Cardiac fibroblast (primary cell): ENCODE results near the gene POLR1B.

Experiments
- DNase-seq, 2 donors: peaks; one replicate each; pipeline versions ENCODE4 v3.0.0 to v3.0.0-alpha.2; 2010; ENCODE audit warnings: low read depth in 2 of 2
- H3K4me3 ChIP-seq, 2 donors: replicated peaks in 1 of 2; 1 replicate in 1 of 2; 2 replicates in 1 of 2; pipeline ENCODE4 v1.5.1; 2011; ENCODE audit warnings: low read depth in 2 of 2, low read length in 2 of 2, mild to moderate bottlenecking in 2 of 2, moderate library complexity in 1 of 2
- CTCF ChIP-seq: IDR thresholded peaks from one replicate; pipeline ENCODE4 v1.5.1; 2011; ENCODE audit warnings: low read depth, mild to moderate bottlenecking, low read length, inconsistent platforms

Gene POLR1B

GRCh38 chr2:112579241-112579640, 37.0 kb downstream of the POLR1B start:
- DNase-seq, result peak; percentile 87 to 92
- H3K4me3 ChIP-seq, result no peak overlapping the region

DNA sequence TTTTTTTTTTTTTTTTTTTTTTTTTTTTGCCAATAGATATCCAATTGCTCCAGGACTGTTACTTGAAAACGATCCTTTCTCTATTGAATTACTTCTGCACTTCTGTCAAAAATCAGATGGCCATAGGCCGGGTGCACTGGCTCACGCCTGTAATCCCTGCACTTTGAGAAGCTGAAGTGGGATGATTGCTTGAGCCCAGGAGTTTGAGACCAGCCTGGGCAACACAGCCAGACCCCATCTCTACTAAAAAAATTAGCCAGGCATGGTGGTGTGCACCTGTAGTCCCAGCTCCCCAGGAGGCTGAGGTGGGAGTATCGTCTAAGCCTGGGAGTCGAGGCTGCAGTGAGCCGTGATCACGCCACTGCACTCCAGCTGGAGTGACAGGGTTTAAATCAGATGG, 37.8 kb downstream of the POLR1B start:
- TF ChIP-seq CTCF, result no peak
- H3K4me3 ChIP-seq, result no peak overlapping the region
- DNase-seq, result no peak

More at GRCh38 chr2:112579241-112579640, 37.0 kb downstream of the POLR1B start:
- TF ChIP-seq CTCF, result peak; percentile 15

- DNase-seq, result peak; percentile 82
- no peak overlapping the region for H3K4me3 ChIP-seq
- TF ChIP-seq CTCF, result peak; percentile 47
These were observed 40.1 kb downstream of the POLR1B start for GRCh38 chr2:112582314-112582746.

- no peak for TF ChIP-seq CTCF
- DNase-seq, result peak; percentile 23 to 40
These were observed 41.4 kb downstream of the POLR1B start for GRCh38 chr2:112583497-112584133.

DNA sequence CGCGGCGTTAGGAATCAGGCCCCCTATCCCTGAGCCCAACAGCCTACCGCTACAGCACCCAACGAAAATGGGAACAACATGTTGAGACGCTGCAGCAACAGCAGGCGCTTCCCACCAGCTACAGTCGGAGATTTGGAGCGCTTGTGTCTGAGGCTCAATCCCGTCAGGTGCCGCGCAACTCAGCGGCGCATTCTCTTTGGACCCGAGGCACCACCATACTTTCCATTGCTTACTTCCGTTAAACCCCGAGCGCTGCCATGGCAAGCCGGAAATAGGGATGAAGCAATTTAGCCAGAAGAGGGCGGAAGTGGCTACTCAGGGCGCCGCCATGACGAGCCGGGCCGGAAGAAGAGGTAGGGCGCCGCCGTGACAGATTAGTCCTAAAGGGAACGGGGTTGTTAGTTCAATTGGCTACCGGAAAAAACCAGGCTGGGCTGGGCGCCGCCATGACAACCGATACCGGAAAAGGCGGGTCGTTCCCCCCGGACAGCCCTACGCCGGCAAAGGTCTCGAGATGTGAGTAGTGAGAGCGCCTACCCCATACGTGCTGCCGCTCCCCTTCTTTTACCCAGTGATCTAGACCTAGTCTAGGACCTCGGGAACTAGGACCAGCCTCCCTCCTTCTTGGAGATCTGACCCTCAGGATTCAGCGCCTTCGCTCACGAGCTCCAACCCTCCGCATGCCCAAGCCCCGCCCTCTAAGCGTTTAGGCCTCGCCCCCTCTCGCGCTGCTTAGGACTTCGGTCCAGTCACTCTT, 42.0 kb downstream of the POLR1B start, which contains the start of gene CHCHD5:
Gene CHCHD5 (plus strand): TSS at position 476 of the 757 bp plus-strand sequence. CDS start 39 bp downstream, at position 515.
- peak within 1 kb of the TSS; percentile 60 to 69 for H3K4me3 ChIP-seq
- TF ChIP-seq CTCF, result no peak
- peak; percentile 98 for DNase-seq

More at GRCh38 chr2:112583497-112584133, 41.4 kb downstream of the POLR1B start:
- H3K4me3 ChIP-seq, result peak overlapping the region; percentile 60 to 69

DNA sequence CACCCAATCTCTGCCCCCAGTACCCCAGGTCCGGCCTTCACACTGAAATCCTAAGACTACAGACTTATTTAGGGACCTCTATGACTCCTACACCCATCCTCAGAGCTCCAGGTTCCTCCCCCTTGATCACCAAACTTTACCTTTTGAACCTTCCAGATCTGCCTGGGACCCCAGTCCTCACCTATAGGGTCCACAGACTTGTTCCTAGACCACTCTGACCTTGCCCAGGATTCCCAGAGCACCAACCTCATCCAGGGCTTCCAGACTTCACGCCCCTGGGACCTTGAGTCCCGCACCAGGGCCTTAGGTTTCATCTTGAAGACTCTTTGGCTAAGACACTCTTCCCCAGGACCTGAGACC, 42.6 kb downstream of the POLR1B start:
- H3K4me3 ChIP-seq, result peak overlapping the region; percentile 60 to 69
- TF ChIP-seq CTCF, result no peak
- DNase-seq, result peak in 1 of 2 donors; percentile 5
